HG03575 (cell line): ENCODE results near the gene AQP7.
"Not testable (repeated sequence)": the region's sequence is repeated elsewhere in the genome, so short reads cannot be mapped to it uniquely, and the experiment has no call there.

Experiments
- ATAC-seq: cut with Tn5 transposase; IDR thresholded peaks from one replicate; pipeline ENCODE4 v1.9.1; 2021; ENCODE audit not compliant: unreplicated experiment, insufficient number of reproducible peaks, low FRiP score; ENCODE audit errors: extremely low read depth

The AQP7 gene

GRCh38 chr9:33379666-33380389 lies 22.5 kb downstream of the AQP7 start:
- ATAC-seq, result no peak

GRCh38 chr9:33378121-33378795 lies 24.1 kb downstream of the AQP7 start:
- no peak for ATAC-seq

- no peak for ATAC-seq
Measured at GRCh38 chr9:33377089-33377715, 25.2 kb downstream of the AQP7 start.

GRCh38 chr9:33375841-33376321 lies 26.5 kb downstream of the AQP7 start:
- ATAC-seq, result no peak

- ATAC-seq, result no peak
Measured at GRCh38 chr9:33375238-33375840, 27.0 kb downstream of the AQP7 start.

- no peak for ATAC-seq
Measured at GRCh38 chr9:33374634-33375237, 27.6 kb downstream of the AQP7 start.

- ATAC-seq, result no peak
Measured at GRCh38 chr9:33374190-33374589, 28.2 kb downstream of the AQP7 start.

GRCh38 chr9:33372900-33373299 lies 29.5 kb downstream of the AQP7 start:
- no peak for ATAC-seq

- ATAC-seq, result no peak
Measured at GRCh38 chr9:33366979-33367480, 35.3 kb downstream of the AQP7 start.

- ATAC-seq, result not testable (repeated sequence)
Measured at GRCh38 chr9:33364814-33365213, 37.6 kb downstream of the AQP7 start.

- ATAC-seq, result no peak
Measured at GRCh38 chr9:33364127-33364526, 38.2 kb downstream of the AQP7 start.

- ATAC-seq, result not testable (repeated sequence)
Measured at GRCh38 chr9:33358641-33359040, 43.7 kb downstream of the AQP7 start.

GRCh38 chr9:33355933-33356332 lies 46.4 kb downstream of the AQP7 start:
- ATAC-seq, result no peak

GRCh38 chr9:33354651-33355211 lies 47.6 kb downstream of the AQP7 start:
- no peak for ATAC-seq

GRCh38 chr9:33351547-33351946 lies 50.8 kb downstream of the AQP7 start:
- no peak for ATAC-seq

GRCh38 chr9:33350310-33350709 lies 52.1 kb downstream of the AQP7 start:
- ATAC-seq, result no peak

- no peak for ATAC-seq
Measured at GRCh38 chr9:33349743-33350142, 52.6 kb downstream of the AQP7 start.

- ATAC-seq, result no peak
Measured at GRCh38 chr9:33348998-33349397, 53.4 kb downstream of the AQP7 start.

- ATAC-seq, result no peak
Measured at GRCh38 chr9:33346564-33346963, 55.8 kb downstream of the AQP7 start.
